ENCODE results near the gene CAPZB. TPM values are rescaled to one million over a fixed set of nuclear protein-coding genes. Genes with fewer than 3 reads are reported as not detected.
"Not testable (repeated sequence)": the region's sequence is repeated elsewhere in the genome, so short reads cannot be mapped to it uniquely, and the experiment has no call there.

CAPZB gene
- total RNA-seq, 1 experiment from 2014 or later = 348 TPM

DNA sequence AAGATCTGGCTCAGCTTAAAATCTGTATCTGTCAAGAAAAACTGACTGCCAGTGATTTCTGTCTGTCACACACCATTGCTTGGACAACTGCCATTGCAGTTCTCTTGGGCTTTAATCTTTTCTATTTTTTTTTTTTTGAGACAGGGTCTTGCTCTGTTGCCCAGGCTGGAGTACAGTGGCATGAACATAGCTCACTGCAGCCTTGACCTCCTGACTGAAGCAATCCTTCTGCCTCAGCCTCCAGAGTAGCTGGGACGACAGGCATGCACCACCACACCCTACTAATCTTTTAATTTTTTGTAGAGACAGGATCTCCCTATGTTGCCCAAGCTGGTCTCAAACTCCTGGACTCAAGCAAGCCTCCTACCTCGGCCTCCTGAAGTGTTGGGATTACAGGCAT, 14.5 kb upstream of the CAPZB start:
- H3K79me1 ChIP-seq (ENCODE audit: insufficient read depth, low read depth, low read length, poor library complexity, severe bottlenecking); H4K8ac ChIP-seq (replicated peaks; ENCODE audit: insufficient read length, low read depth, low read length); H3K27me3 ChIP-seq (ENCODE audit: insufficient read depth, low read length); H3K14ac ChIP-seq (ENCODE audit: insufficient read depth, low read length); H4K91ac ChIP-seq (ENCODE audit: insufficient read length, low read depth, low read length); H3K56ac ChIP-seq (ENCODE audit: insufficient read length, low read depth, low read length); H3K4ac ChIP-seq (ENCODE audit: low read depth, low read length); H3K9ac ChIP-seq (ENCODE audit: extremely low read depth, insufficient read length, low read length); H2BK20ac ChIP-seq (ENCODE audit: low read depth, low read length, poor library complexity, severe bottlenecking); H3K18ac ChIP-seq (ENCODE audit: insufficient read length, low read depth, low read length); H4K20me1 ChIP-seq (ENCODE audit: control insufficient read depth, insufficient read depth, insufficient read length); H4K5ac ChIP-seq (ENCODE audit: insufficient read length, low read depth, low read length); H3K9me3 Mint-ChIP-seq; H3K4me2 ChIP-seq (ENCODE audit: insufficient read depth, insufficient read length, low read length); H3K27ac ChIP-seq (ENCODE audit: insufficient read length, low read depth, low read length); H2BK120ac ChIP-seq (ENCODE audit: low read depth, low read length, poor library complexity, severe bottlenecking); H3K36me3 Mint-ChIP-seq (ENCODE audit: insufficient read depth in 1 of 3, low read depth in 3 of 3); H3K4me3 Mint-ChIP-seq; H2BK15ac ChIP-seq (ENCODE audit: low read depth, low read length); DNase-seq; H2BK5ac ChIP-seq (ENCODE audit: insufficient read length, low read length); H3K23me2 ChIP-seq (ENCODE audit: insufficient read length, low read depth, low read length, poor library complexity, severe bottlenecking); H2BK12ac ChIP-seq (ENCODE audit: insufficient read length, low read depth, low read length); H3T11ph ChIP-seq (ENCODE audit: low read length); H3K27ac Mint-ChIP-seq; H3K79me2 ChIP-seq (ENCODE audit: insufficient read depth, low read length); H2AFZ ChIP-seq (ENCODE audit: low read length); H3K4me1 Mint-ChIP-seq; H3K9me3 ChIP-seq (ENCODE audit: control insufficient read depth, low read depth, low read length); H2AK5ac ChIP-seq (ENCODE audit: insufficient read length, low read length); H3K4me1 ChIP-seq (ENCODE audit: insufficient read depth, low read length); H3K27me3 Mint-ChIP-seq (ENCODE audit: low read depth); H3K23ac ChIP-seq (ENCODE audit: insufficient read length, low read depth, low read length): not testable (repeated sequence)
- no CpG with 5 or more reads among the region's 2 CpGs for WGBS (ENCODE audit: extremely low coverage, insufficient read length, low lambda C conversion rate)

DNA sequence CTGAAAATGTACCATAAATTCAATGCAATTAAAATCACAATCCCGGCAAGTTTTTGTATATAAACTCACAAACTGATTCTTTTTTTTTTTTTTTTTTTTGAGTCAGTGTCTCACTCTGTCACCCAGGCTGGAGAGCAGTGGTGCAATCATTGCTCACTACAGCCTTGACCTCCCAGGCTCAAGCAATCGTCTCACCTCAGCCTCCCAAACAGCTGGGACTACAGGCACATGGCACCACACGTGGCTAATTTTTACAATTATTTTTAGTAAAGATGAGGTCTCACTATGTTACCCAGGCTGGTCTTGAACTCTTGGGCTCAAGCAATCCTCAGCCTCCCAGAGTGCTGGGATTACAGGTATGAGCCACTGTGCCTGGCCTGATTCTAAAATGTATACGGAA, 12.1 kb upstream of the CAPZB start:
- H3K4me3 Mint-ChIP-seq = not testable (repeated sequence)

More for the DNA sequence above, 12.1 kb upstream of the CAPZB start:
- not testable (repeated sequence) for H3K9ac ChIP-seq (ENCODE audit: extremely low read depth, insufficient read length, low read length); H3K23me2 ChIP-seq (ENCODE audit: insufficient read length, low read depth, low read length, poor library complexity, severe bottlenecking); H3K18ac ChIP-seq (ENCODE audit: insufficient read length, low read depth, low read length); H4K91ac ChIP-seq (ENCODE audit: insufficient read length, low read depth, low read length); H4K5ac ChIP-seq (ENCODE audit: insufficient read length, low read depth, low read length); H4K20me1 ChIP-seq (ENCODE audit: control insufficient read depth, insufficient read depth, insufficient read length); H3K27ac Mint-ChIP-seq; H3K4me1 Mint-ChIP-seq; H3K27me3 Mint-ChIP-seq (ENCODE audit: low read depth); H3K27ac ChIP-seq (ENCODE audit: insufficient read length, low read depth, low read length); H3K9me3 ChIP-seq (ENCODE audit: control insufficient read depth, low read depth, low read length); H3K4me2 ChIP-seq (ENCODE audit: insufficient read depth, insufficient read length, low read length); H2BK120ac ChIP-seq (ENCODE audit: low read depth, low read length, poor library complexity, severe bottlenecking); H3K56ac ChIP-seq (ENCODE audit: insufficient read length, low read depth, low read length); H3K4me1 ChIP-seq (ENCODE audit: insufficient read depth, low read length); H3K14ac ChIP-seq (ENCODE audit: insufficient read depth, low read length); H2BK15ac ChIP-seq (ENCODE audit: low read depth, low read length); H2AK5ac ChIP-seq (ENCODE audit: insufficient read length, low read length); H3K27me3 ChIP-seq (ENCODE audit: insufficient read depth, low read length); H3K36me3 Mint-ChIP-seq (ENCODE audit: insufficient read depth in 1 of 3, low read depth in 3 of 3); H3K79me2 ChIP-seq (ENCODE audit: insufficient read depth, low read length); H3K79me1 ChIP-seq (ENCODE audit: insufficient read depth, low read depth, low read length, poor library complexity, severe bottlenecking); H3K4ac ChIP-seq (ENCODE audit: low read depth, low read length); H3K23ac ChIP-seq (ENCODE audit: insufficient read length, low read depth, low read length); H2BK20ac ChIP-seq (ENCODE audit: low read depth, low read length, poor library complexity, severe bottlenecking); H2BK12ac ChIP-seq (ENCODE audit: insufficient read length, low read depth, low read length); H4K8ac ChIP-seq (replicated peaks; ENCODE audit: insufficient read length, low read depth, low read length); DNase-seq; H3K9me3 Mint-ChIP-seq; H2BK5ac ChIP-seq (ENCODE audit: insufficient read length, low read length); H3T11ph ChIP-seq (ENCODE audit: low read length); H2AFZ ChIP-seq (ENCODE audit: low read length)
- WGBS (ENCODE audit: extremely low coverage, insufficient read length, low lambda C conversion rate) = no CpG with 5 or more reads among the region's 4 CpGs

All from H9 (cell line).